Lower leg skin (tissue), 3 donors: Measurements from ENCODE around the gene FCF1.

ENCODE experiments used
- CTCF ChIP-seq, 3 donors: fragments of 450-650 bp; IDR thresholded peaks; one replicate each; pipeline ENCODE4 v1.5.1; 2016; ENCODE audit warnings: antibody characterized with exemption in 3 of 3, mild to moderate bottlenecking in 3 of 3, moderate library complexity in 2 of 3
- POLR2A ChIP-seq, 2 donors: fragments of 450-650 bp; IDR thresholded peaks; one replicate each; pipeline ENCODE4 v1.6.1; 2016 to 2017; ENCODE audit warnings: antibody characterized with exemption in 2 of 2, mild to moderate bottlenecking in 1 of 2, moderate library complexity in 1 of 2

DNA sequence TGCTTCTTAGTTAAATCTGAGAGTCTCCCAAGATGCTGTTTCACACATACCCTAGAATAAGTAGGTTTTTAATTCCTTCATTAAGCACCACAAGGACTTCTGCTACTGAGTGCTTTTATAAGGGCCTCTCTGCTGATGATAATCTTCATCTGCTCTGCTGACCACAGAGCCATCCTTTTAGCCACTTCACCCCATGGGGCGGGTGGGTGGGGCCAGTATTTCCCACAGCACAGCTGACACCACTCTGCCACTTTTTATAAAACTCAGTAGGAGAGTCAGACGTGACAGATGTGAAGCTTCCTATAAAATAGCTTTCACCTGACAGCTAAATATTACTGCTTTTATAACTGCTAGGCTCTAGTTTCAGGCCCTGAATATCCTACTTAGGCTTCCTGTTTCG is 20.3 kb downstream of the FCF1 start:
- TF ChIP-seq CTCF (IDR thresholded peaks at IDR 0.05): no peak
- no peak for TF ChIP-seq POLR2A (IDR thresholded peaks at IDR 0.05)
